B cell (primary cell): Measurements from ENCODE around the gene PTPN11.

Experiments
- CTCF ChIP-seq: fragments of 200-600 bp; IDR thresholded peaks from one replicate; pipeline ENCODE4 v1.8.0; 2022; ENCODE audit warnings: antibody characterized with exemption, mild to moderate bottlenecking
- EZH2 ChIP-seq: IDR thresholded peaks from 2 replicates; pipeline ENCODE4 v1.6.1; 2012; ENCODE audit warnings: borderline replicate concordance, low read depth, mild to moderate bottlenecking, moderate library complexity, low read length; ENCODE audit not compliant: insufficient read depth, poor library complexity, severe bottlenecking

DNA sequence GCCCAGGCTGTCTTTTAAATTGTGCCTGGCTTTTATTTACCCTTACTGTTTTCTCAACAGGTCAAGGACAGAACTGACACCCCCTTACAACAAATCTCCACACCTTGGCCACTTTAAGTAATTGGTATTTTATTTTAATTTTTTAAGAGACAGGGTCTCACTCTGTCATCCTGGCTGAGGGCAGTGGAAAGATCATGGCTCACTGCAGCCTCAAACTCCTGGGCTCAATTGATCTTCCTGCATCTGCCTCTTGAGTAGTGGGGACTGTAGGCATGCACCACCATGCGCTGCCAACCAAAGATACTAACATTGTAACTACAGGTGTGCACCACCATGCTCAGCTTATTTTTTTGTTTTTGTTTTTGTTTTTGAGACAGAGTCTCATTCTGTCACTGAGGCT is 109.8 kb downstream of the PTPN11 start:
- no peak for TF ChIP-seq EZH2
- TF ChIP-seq CTCF: no peak
